IMR-90 (cell line): ENCODE data around the gene DHX29. TPM values are rescaled to one million over a fixed set of nuclear protein-coding genes. Genes with fewer than 3 reads are reported as not detected.

Experiments
- ATAC-seq: fragments of 200-7000 bp; cut with Tn5 transposase; 2 replicates; pipeline ENCODE4 v1.9.1; 2020; ENCODE audit warnings: low read depth, mild to moderate bottlenecking, moderate library complexity
- BruUV-seq: library from RNA; stranded (reverse); fragments of 400-500 nt; replicated peaks from 2 replicates; lab custom pipeline; 2021; lab: Mats Ljungman, UMichigan
- CTCF ChIA-PET: fragments of 300-600 bp; formaldehyde crosslinking; extraction: SDS; loops from one replicate; lab custom pipeline; 2021; ENCODE audit warnings: antibody characterized with exemption; lab: Yijun Ruan, JAX
- POLR2A ChIA-PET: fragments of 300-600 bp; sonication (Branson Sonifier 250); formaldehyde crosslinking; loops from one replicate; lab custom pipeline; 2022; ENCODE audit warnings: antibody characterized with exemption; ENCODE audit not compliant: unreplicated experiment; lab: Charles Lee
- DNase-seq: peaks from one replicate; pipeline ENCODE4 v3.0.0; 2013
- H2AFZ ChIP-seq: replicated peaks from 2 replicates; pipeline ENCODE3; 2013; ENCODE audit warnings: low read length, mild to moderate bottlenecking; ENCODE audit not compliant: poor library complexity
- H2AK5ac ChIP-seq: 2 replicates; pipeline ENCODE4 v1.6.1; 2013; ENCODE audit warnings: low read depth, low read length, inconsistent platforms
- H2AK9ac ChIP-seq: replicated peaks from 2 replicates; pipeline ENCODE3; 2013; ENCODE audit warnings: mild to moderate bottlenecking, low read depth, low read length, moderate library complexity; ENCODE audit not compliant: poor library complexity
- H2BK120ac ChIP-seq: 2 replicates; pipeline ENCODE4 v1.6.1; 2013; ENCODE audit warnings: low read depth, low read length, inconsistent platforms
- H2BK15ac ChIP-seq: 3 replicates; pipeline ENCODE4 v1.6.1; 2013; ENCODE audit warnings: low read depth, low read length, inconsistent platforms
- H2BK20ac ChIP-seq: 2 replicates; pipeline ENCODE4 v1.6.1; 2013; ENCODE audit warnings: low read depth, mild to moderate bottlenecking, inconsistent platforms, low read length, moderate library complexity
- H2BK5ac ChIP-seq: 2 replicates; pipeline ENCODE4 v1.6.1; 2013; ENCODE audit warnings: mild to moderate bottlenecking, low read depth, low read length, inconsistent platforms; ENCODE audit not compliant: poor library complexity, severe bottlenecking
- H3K14ac ChIP-seq: replicated peaks from 2 replicates; pipeline ENCODE4 v1.6.1; 2013; ENCODE audit warnings: low read depth, low read length, inconsistent platforms
- H3K18ac ChIP-seq: 2 replicates; pipeline ENCODE4 v1.6.1; 2013; ENCODE audit warnings: low read depth, low read length, control low read depth
- H3K23ac ChIP-seq: 2 replicates; pipeline ENCODE4 v1.6.1; 2013; ENCODE audit warnings: low read depth, low read length, inconsistent platforms
- H3K27ac ChIP-seq: 2 replicates; pipeline ENCODE4 v1.5.1; 2013; ENCODE audit warnings: mild to moderate bottlenecking, control low read depth, low read length; ENCODE audit not compliant: insufficient read depth
- H3K27me3 ChIP-seq: 2 replicates; pipeline ENCODE4 v1.6.1; 2013; ENCODE audit warnings: low read length; ENCODE audit not compliant: control insufficient read depth, insufficient read depth
- H3K36me3 ChIP-seq: 2 replicates; pipeline ENCODE4 v1.6.1; 2013; ENCODE audit warnings: low read length, mixed read lengths; ENCODE audit not compliant: control insufficient read depth, insufficient read depth
- H3K4ac ChIP-seq: 2 replicates; pipeline ENCODE4 v1.6.1; 2013; ENCODE audit warnings: low read depth, low read length, inconsistent platforms
- H3K4me1 ChIP-seq: 2 replicates; pipeline ENCODE4 v1.6.1; 2013; ENCODE audit warnings: low read length, mixed read lengths; ENCODE audit not compliant: control insufficient read depth, insufficient read depth
- H3K4me2 ChIP-seq: 2 replicates; pipeline ENCODE4 v1.6.1; 2013; ENCODE audit warnings: low read depth, mild to moderate bottlenecking, control low read depth, low read length, moderate library complexity
- H3K4me3 ChIP-seq: 2 replicates; pipeline ENCODE4 v1.5.1; 2013; ENCODE audit warnings: low read depth, mild to moderate bottlenecking, control low read depth, low read length, moderate library complexity; ENCODE audit not compliant: insufficient read depth
- H3K56ac ChIP-seq: 2 replicates; pipeline ENCODE4 v1.6.1; 2013; ENCODE audit warnings: low read length, inconsistent platforms; ENCODE audit not compliant: insufficient read depth; ENCODE audit errors: extremely low read depth
- H3K79me1 ChIP-seq, 2 experiments: 2 replicates each; pipeline ENCODE4 v1.6.1; 2013; ENCODE audit warnings: low read length in 2 of 2, inconsistent platforms in 1 of 2, low read depth in 1 of 2
- H3K9ac ChIP-seq: 2 replicates; pipeline ENCODE4 v1.6.1; 2013; ENCODE audit warnings: low read depth, low read length, control low read depth
- H3K9me1 ChIP-seq: 2 replicates; pipeline ENCODE4 v1.6.1; 2013; ENCODE audit warnings: low read length, inconsistent platforms; ENCODE audit not compliant: insufficient read depth
- H3K9me3 ChIP-seq: 2 replicates; pipeline ENCODE4 v1.6.1; 2013; ENCODE audit warnings: low read length; ENCODE audit not compliant: control insufficient read depth, insufficient read depth
- H4K20me1 ChIP-seq: 2 replicates; pipeline ENCODE4 v1.6.1; 2013; ENCODE audit warnings: low read length, inconsistent platforms; ENCODE audit not compliant: insufficient read depth
- H4K5ac ChIP-seq: 2 replicates; pipeline ENCODE4 v1.6.1; 2013; ENCODE audit warnings: mild to moderate bottlenecking, low read depth, low read length, control low read depth
- H4K8ac ChIP-seq, 2 experiments: 2 replicates each; pipeline ENCODE4 v1.6.1; 2013; ENCODE audit warnings: low read depth in 2 of 2, low read length in 2 of 2, control low read depth in 1 of 2, inconsistent platforms in 1 of 2
- H4K91ac ChIP-seq: 2 replicates; pipeline ENCODE4 v1.6.1; 2013; ENCODE audit warnings: low read depth, low read length, inconsistent platforms; ENCODE audit not compliant: insufficient read depth
- BHLHE40 ChIP-seq: fragments of 150-350 bp; IDR thresholded peaks from 2 replicates; pipeline ENCODE4 v1.6.1; 2016; ENCODE audit warnings: mild to moderate bottlenecking, low read depth, low read length
- CEBPB ChIP-seq: IDR thresholded peaks from 2 replicates; pipeline ENCODE4 v1.6.1; 2012; ENCODE audit warnings: low read depth, low read length, improper control_type of control experiment
- MAFK ChIP-seq: IDR thresholded peaks from 2 replicates; pipeline ENCODE4 v1.6.1; 2012; ENCODE audit warnings: low read depth, low read length, improper control_type of control experiment
- MXI1 ChIP-seq: IDR thresholded peaks from 2 replicates; pipeline ENCODE4 v1.6.1; 2012; ENCODE audit warnings: low read depth, mild to moderate bottlenecking, low read length, moderate library complexity, borderline replicate concordance
- POLR2A ChIP-seq: IDR thresholded peaks from 2 replicates; pipeline ENCODE4 v1.6.1; 2012; ENCODE audit warnings: mild to moderate bottlenecking, low read depth, low read length
- WGBS, 2 experiments: methylation state at CpG; one replicate each; pipeline versions ENCODE4 v1.1.5 to v1.1.7; 2013; ENCODE audit warnings: missing lambda C conversion rate in 2 of 2; ENCODE audit not compliant: insufficient read length in 1 of 2; ENCODE audit errors: extremely low coverage in 2 of 2; 5-methylcytosine and 5-hydroxymethylcytosine counted together
- dilution Hi-C: fragments of 300-500 bp; cut with HindIII; formaldehyde crosslinking; loops from one replicate; pipeline ENCODE4 v1.14.3; 2018; ENCODE audit warnings: low sequenced_read_pairs; ENCODE audit not compliant: unreplicated experiment
- in situ Hi-C: fragments of 300-500 bp; cut with MboI; formaldehyde crosslinking; loops from 3 replicates; pipeline ENCODE4 v1.14.3; 2019; ENCODE audit warnings: low sequenced_read_pairs, inconsistent platforms, mixed read lengths
- intact Hi-C: fragments of 100-400 bp; cut with micrococcal nuclease; formaldehyde crosslinking; loops from 2 replicates; pipeline ENCODE4 v1.10.0; 2022
- polyA plus RNA-seq, 3 experiments: library from polyadenylated mRNA; depleted of rRNA; stranded (reverse); fragments of >200 nt; gene quantifications; 2 replicates each; pipeline ENCODE4 v1.2.3, GENCODE V29; 2012; ENCODE audit warnings: low replicate concordance in 1 of 3
- total RNA-seq: library from RNA; depleted of rRNA; stranded (reverse); fragments of >200 nt; gene quantifications from 2 replicates; pipeline ENCODE4 v1.2.3, GENCODE V29; 2012
- TF ChIP-seq, protein P1 (sequence below): fragments of 150-350 bp; IDR thresholded peaks from 2 replicates; pipeline ENCODE4 v1.6.1; 2016; ENCODE audit warnings: low read depth, mild to moderate bottlenecking, low read length, moderate library complexity, borderline replicate concordance

The DHX29 gene
- total and polyA plus RNA-seq, 2 of the 4 experiments (the other 2 are of a cell fraction): 9.5 to 25.6 TPM

DNA sequence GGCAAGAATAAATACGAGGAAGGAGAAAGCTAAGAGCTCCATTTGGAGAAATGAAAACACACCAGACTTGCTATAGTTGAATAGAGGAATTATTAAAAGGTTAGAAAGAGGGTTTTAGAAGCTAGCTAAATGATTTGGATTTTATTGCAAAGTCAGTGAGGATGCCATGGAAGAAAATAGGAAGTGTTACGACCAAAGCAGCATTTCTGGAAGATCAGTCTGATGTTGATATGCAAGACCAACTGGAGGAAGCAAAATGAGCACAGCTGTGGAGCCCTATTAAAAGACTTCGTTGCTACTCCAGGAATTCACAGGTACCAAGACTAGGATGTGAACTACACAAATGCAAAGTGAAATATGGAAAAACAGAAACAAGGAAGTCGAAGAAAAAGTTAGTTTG is 2.1 kb downstream of the DHX29 start:
- peaks cover 3% of the 10 kb centered on the region for H3K4me1 ChIP-seq
- TF ChIP-seq CEBPB: no peak
- TF ChIP-seq POLR2A: no peak
- TF ChIP-seq MXI1: no peak
- no peak for TF ChIP-seq BHLHE40
- TF ChIP-seq, protein P1, sequence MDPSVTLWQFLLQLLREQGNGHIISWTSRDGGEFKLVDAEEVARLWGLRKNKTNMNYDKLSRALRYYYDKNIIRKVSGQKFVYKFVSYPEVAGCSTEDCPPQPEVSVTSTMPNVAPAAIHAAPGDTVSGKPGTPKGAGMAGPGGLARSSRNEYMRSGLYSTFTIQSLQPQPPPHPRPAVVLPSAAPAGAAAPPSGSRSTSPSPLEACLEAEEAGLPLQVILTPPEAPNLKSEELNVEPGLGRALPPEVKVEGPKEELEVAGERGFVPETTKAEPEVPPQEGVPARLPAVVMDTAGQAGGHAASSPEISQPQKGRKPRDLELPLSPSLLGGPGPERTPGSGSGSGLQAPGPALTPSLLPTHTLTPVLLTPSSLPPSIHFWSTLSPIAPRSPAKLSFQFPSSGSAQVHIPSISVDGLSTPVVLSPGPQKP: no peak
- no peak for TF ChIP-seq MAFK
- dilution Hi-C loops (no loop called here), intact Hi-C loops (loop anchor here (5.0 kb wide), 1 partner anchor 133 kb away; the partner anchor contains the start of gene CDC20B), in situ Hi-C loops (no loop called here)
- H4K5ac ChIP-seq: peak overlapping the region; percentile 63; the same call in 1 of the 2 replicates
- POLR2A ChIA-PET: no interaction called here
- no peak overlapping the region for H2AK9ac ChIP-seq
- H3K4me2 ChIP-seq: peak overlapping the region; percentile 91
- H3K79me1 ChIP-seq: peaks cover 10 to 38% of the 10 kb centered on the region in 2 experiments
- no peak overlapping the region for H3K9ac ChIP-seq
- H3K9me3 ChIP-seq: peaks cover 13% of the 10 kb centered on the region
- no peak overlapping the region for H3K27ac ChIP-seq
- H2BK20ac ChIP-seq: peak overlapping the region; percentile 4; the same call in 1 of the 2 replicates
- peaks cover 7% of the 10 kb centered on the region; the same call in 1 of the 2 replicates for H4K20me1 ChIP-seq
- H2BK120ac ChIP-seq: 0 out of 2 replicates have a peak overlapping the region, but pooled peaks have one; percentile 2
- DNase-seq: no peak
- H4K8ac ChIP-seq: peak overlapping the region in 1 of 2 experiments; percentile 35; a peak in 1 of 4 replicates
- H3K9me1 ChIP-seq: peaks cover 2% of the 10 kb centered on the region; the same call in 1 of the 2 replicates
- H3K56ac ChIP-seq: no peak overlapping the region
- H3K27me3 ChIP-seq: no peaks in the 10 kb centered on the region
- peak overlapping the region; percentile 30; the same call in 1 of the 2 replicates for H4K91ac ChIP-seq
- WGBS, 2 experiments: 84% methylated on average over 2 of the region's 4 CpGs; no CpG with 5 or more reads in 1 of the 2 experiments
- H2AFZ ChIP-seq: no peak overlapping the region
- H2BK5ac ChIP-seq: peak overlapping the region; percentile 27
- peak overlapping the region; percentile 41; the same call in 1 of the 2 replicates for H2AK5ac ChIP-seq
- peak overlapping the region; percentile 3; the same call in 1 of the 2 replicates for H3K4ac ChIP-seq
- H2BK15ac ChIP-seq: peak overlapping the region; percentile 56; the same call in 2 of the 3 replicates
- H3K14ac ChIP-seq: peak overlapping the region; percentile 24; the same call in 1 of the 2 replicates
- no peak for ATAC-seq
- H3K18ac ChIP-seq: no peak overlapping the region
- CTCF ChIA-PET: no interaction called here
- peak overlapping the region; percentile 9; the same call in 1 of the 2 replicates for H3K4me3 ChIP-seq
- no TSS peak for BruUV-seq
- peak overlapping the region; percentile 58 for H3K23ac ChIP-seq
- peaks cover 6% of the 10 kb centered on the region for H3K36me3 ChIP-seq
